Body of pancreas (tissue), 4 donors: ENCODE results near the gene CD80. TPM values are rescaled to one million over a fixed set of nuclear protein-coding genes. Genes with fewer than 3 reads are reported as not detected.

Experiments
- ATAC-seq: fragments of 150-250 bp; one replicate; pipeline ENCODE4 v1.9.1; 2016
- DNase-seq, 4 donors: peaks; one replicate each; pipeline ENCODE4 v3.0.0-alpha.2; 2019
- H3K27ac ChIP-seq, 4 donors: fragments of 200-600 bp; sonication (generic); 1 replicate in 3 of 4; 2 replicates in 1 of 4; pipeline versions ENCODE4 v1.5.1 to v1.6.1; 2016 to 2019; ENCODE audit warnings: mild to moderate bottlenecking in 1 of 4, mixed read lengths in 1 of 4, moderate library complexity in 1 of 4
- H3K27me3 ChIP-seq, 2 donors: fragments of 200-600 bp; sonication (generic); one replicate each; pipeline ENCODE4 v1.6.0; 2016; ENCODE audit warnings: mild to moderate bottlenecking in 1 of 2
- H3K36me3 ChIP-seq, 2 donors: fragments of 200-600 bp; sonication (generic); replicated peaks in 1 of 2; 2 replicates each; pipeline ENCODE4 v1.5.1; 2016; ENCODE audit warnings: low read depth in 2 of 2; ENCODE audit not compliant: insufficient read depth in 1 of 2
- H3K4me1 ChIP-seq: fragments of 200-600 bp; sonication (generic); one replicate; pipeline ENCODE4 v1.6.0; 2016
- H3K4me3 ChIP-seq, 2 donors: fragments of 200-600 bp; sonication (generic); 1 replicate in 1 of 2; 2 replicates in 1 of 2; pipeline ENCODE4 v1.5.1; 2016 to 2019
- H3K9me3 ChIP-seq, 3 donors: fragments of 200-600 bp; sonication (generic); 1 replicate in 2 of 3; 2 replicates in 1 of 3; pipeline ENCODE4 v1.5.1; 2016
- POLR2A ChIP-seq, 3 donors: fragments of 450-650 bp; IDR thresholded peaks; one replicate each; pipeline ENCODE4 v1.6.1; 2016; ENCODE audit warnings: antibody characterized with exemption in 3 of 3, mild to moderate bottlenecking in 2 of 3
- WGBS, 2 donors: methylation state at CpG; one replicate each; pipeline ENCODE4 v1.1.5; 2017; 5-methylcytosine and 5-hydroxymethylcytosine counted together
- intact Hi-C: fragments of 100-400 bp; cut with DNase I; formaldehyde crosslinking; loops from one replicate; pipeline ENCODE4 v1.15.1; 2023
- total RNA-seq, 2 donors: library from RNA; depleted of rRNA; stranded (reverse); fragments of >200 nt; gene quantifications; one replicate each; pipeline ENCODE4 v1.1.0, GENCODE V29; 2016
- TF ChIP-seq, protein P1 (sequence below), 7 experiments: fragments of 450-650 bp in 4 of 7; fragments of 200-600 bp in 3 of 7; sonication (generic) in 3 of 7; IDR thresholded peaks; one replicate each; pipeline ENCODE4 v1.5.1; 2016 to 2019; ENCODE audit warnings: antibody characterized with exemption in 7 of 7

CD80 gene, protein sequence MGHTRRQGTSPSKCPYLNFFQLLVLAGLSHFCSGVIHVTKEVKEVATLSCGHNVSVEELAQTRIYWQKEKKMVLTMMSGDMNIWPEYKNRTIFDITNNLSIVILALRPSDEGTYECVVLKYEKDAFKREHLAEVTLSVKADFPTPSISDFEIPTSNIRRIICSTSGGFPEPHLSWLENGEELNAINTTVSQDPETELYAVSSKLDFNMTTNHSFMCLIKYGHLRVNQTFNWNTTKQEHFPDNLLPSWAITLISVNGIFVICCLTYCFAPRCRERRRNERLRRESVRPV
- under 1 TPM in 1 of 2 donors, not detected in 1; 0.26 TPM for total RNA-seq

DNA sequence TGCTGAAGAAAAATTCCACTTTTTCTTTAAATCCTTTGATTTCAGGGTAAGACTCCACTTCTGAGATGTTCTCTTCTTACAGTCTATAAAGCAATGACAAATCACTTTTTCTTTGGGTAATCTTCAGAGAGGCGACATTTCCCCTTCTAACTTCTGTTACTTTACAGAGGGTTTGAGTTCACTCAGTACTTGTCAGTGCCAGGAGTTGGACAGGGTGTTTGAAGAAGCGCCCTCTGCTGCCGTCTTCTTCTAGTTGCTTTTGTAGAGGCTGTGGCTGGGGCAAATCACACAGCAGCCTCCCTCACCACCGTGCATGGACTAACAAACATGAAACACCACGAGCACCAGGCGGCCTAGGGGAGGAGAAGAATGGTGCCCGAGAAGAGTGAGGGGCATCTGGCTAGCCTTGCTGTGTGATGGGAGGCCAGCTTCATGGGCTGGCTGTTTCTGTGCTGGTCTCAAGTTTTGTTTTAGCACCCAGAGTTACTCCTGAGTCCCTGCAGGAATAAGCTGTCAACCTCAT lies at the start of gene CD80:
TSS of gene CD80 (minus strand) at position 174 of the 523 bp plus-strand sequence. CDS start 1,886 bp downstream, outside the sequence.
- Histone ChIP-seq H3K27ac (no peak within 1 kb of the TSS), H3K36me3 (no peaks in the 10 kb centered on the region), H3K4me1 (no peaks in the 10 kb centered on the region), H3K9me3 (no peaks in the 10 kb centered on the region), H3K27me3 (no peaks in the 10 kb centered on the region), H3K4me3 (no peak within 1 kb of the TSS)
- intact Hi-C loops = no loop called here
- 6% methylated on average over 6 to 7 of the region's 7 CpGs for WGBS, 2 donors
- ATAC-seq (peak; percentile 65), DNase-seq (peak; percentile 66 to 79 (median 73))
- TF ChIP-seq POLR2A (IDR thresholded peaks at IDR 0.05) = no peak
- TF ChIP-seq, protein P1, sequence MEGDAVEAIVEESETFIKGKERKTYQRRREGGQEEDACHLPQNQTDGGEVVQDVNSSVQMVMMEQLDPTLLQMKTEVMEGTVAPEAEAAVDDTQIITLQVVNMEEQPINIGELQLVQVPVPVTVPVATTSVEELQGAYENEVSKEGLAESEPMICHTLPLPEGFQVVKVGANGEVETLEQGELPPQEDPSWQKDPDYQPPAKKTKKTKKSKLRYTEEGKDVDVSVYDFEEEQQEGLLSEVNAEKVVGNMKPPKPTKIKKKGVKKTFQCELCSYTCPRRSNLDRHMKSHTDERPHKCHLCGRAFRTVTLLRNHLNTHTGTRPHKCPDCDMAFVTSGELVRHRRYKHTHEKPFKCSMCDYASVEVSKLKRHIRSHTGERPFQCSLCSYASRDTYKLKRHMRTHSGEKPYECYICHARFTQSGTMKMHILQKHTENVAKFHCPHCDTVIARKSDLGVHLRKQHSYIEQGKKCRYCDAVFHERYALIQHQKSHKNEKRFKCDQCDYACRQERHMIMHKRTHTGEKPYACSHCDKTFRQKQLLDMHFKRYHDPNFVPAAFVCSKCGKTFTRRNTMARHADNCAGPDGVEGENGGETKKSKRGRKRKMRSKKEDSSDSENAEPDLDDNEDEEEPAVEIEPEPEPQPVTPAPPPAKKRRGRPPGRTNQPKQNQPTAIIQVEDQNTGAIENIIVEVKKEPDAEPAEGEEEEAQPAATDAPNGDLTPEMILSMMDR (IDR thresholded peaks at IDR 0.05) = peak in 5 of 7 experiments; percentile 23 to 56 (median 44)

GRCh38 chr3:119608405-119609000 lies 49.1 kb upstream of the CD80 start:
- TF ChIP-seq, protein P1 (IDR thresholded peaks at IDR 0.05) = no peak
- TF ChIP-seq POLR2A (IDR thresholded peaks at IDR 0.05) = no peak
- no peaks in the 10 kb centered on the region for H3K36me3 ChIP-seq
- no peak overlapping the region for H3K27ac ChIP-seq
- intact Hi-C loops = no loop called here
- no peaks in the 10 kb centered on the region for H3K27me3 ChIP-seq
- H3K4me3 ChIP-seq = no peak overlapping the region
- no peak for DNase-seq
- no peaks in the 10 kb centered on the region for H3K9me3 ChIP-seq
- ATAC-seq = no peak
- H3K4me1 ChIP-seq = no peaks in the 10 kb centered on the region
- WGBS, 2 donors = 86 to 87% methylated on average over 6 of the region's 6 CpGs

DNA sequence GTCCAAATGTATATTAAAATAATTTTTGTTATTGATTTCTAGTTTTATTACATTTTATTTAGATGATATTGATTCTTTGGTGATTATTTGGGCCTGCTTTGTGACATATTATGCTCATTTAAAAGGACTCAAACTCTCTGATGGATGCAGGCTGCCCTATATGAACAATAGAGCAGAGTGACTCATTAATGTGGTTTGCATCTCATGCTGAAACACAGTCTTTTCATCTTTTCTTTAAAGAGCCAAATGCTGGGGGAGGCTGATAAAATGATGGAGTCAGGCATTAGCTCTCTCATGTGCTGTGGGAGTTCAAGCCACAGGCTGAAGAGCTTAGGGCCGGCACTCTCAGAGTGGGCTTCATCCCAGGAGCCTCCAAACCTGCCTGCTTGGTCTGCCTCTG lies 45.5 kb upstream of the CD80 start:
- H3K4me1 ChIP-seq = no peaks in the 10 kb centered on the region
- no peaks in the 10 kb centered on the region for H3K36me3 ChIP-seq
- no peak overlapping the region for H3K27ac ChIP-seq
- H3K9me3 ChIP-seq = no peaks in the 10 kb centered on the region
- H3K4me3 ChIP-seq = no peak overlapping the region
- DNase-seq (no peak), ATAC-seq (no peak)
- WGBS, 2 donors = 82 to 83% methylated on average over 1 of the region's 1 CpG
- TF ChIP-seq, protein P1 (IDR thresholded peaks at IDR 0.05) = no peak
- TF ChIP-seq POLR2A (IDR thresholded peaks at IDR 0.05) = no peak
- H3K27me3 ChIP-seq = no peaks in the 10 kb centered on the region
- intact Hi-C loops = no loop called here

DNA sequence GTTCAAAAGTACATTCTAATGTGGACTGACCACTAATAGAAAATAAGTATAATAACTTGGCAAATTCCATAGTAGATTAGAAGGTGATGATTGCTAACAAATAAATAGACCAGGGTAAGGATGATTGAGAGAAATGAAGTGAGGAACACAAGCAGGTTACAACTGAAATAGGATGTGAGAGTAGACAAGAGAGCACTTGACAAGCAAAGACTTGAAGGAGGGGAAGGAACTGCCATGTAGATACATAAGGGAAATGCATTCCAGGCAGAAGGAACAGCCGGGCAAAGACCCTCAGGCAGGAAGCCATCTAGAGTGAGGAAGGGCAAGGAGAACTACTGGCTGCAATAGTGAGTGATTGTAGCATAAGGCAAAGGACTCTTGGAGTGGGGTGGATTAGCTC lies 43.3 kb upstream of the CD80 start:
- no peak overlapping the region for H3K27ac ChIP-seq
- intact Hi-C loops = no loop called here
- H3K4me3 ChIP-seq = no peak overlapping the region
- no peaks in the 10 kb centered on the region for H3K36me3 ChIP-seq
- H3K27me3 ChIP-seq = no peaks in the 10 kb centered on the region
- H3K4me1 ChIP-seq = peaks cover 17% of the 10 kb centered on the region
- TF ChIP-seq POLR2A (IDR thresholded peaks at IDR 0.05) = no peak
- ATAC-seq = no peak
- no peak for DNase-seq
- WGBS, 2 donors = 75 to 83% methylated on average over 1 of the region's 1 CpG
- no peaks in the 10 kb centered on the region for H3K9me3 ChIP-seq

DNA sequence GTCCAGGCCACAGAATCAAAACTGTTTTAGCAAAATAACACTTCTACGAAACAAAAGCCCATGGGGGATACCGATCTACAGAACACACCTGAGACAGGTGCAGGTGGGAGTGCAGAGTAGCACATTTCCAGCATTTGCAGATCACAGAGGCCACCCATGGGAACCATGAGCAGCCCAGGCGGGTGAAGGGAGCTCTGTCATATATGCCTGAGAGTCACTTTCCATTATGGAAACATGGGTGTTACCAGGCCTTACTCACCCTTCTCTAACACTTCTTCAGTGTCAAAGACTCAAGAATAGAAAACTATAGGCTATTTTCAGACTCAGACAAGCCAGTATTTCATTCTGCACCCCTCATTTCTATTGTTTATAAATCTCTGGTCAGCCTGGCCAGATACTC lies 41.7 kb upstream of the CD80 start:
- no peak overlapping the region for H3K27ac ChIP-seq
- ATAC-seq (no peak), DNase-seq (no peak)
- WGBS, 2 donors = 87 to 100% methylated on average over 3 of the region's 3 CpGs
- H3K9me3 ChIP-seq = no peaks in the 10 kb centered on the region
- intact Hi-C loops = no loop called here
- no peak overlapping the region for H3K4me3 ChIP-seq
- TF ChIP-seq, protein P1 (IDR thresholded peaks at IDR 0.05) = no peak
- TF ChIP-seq POLR2A (IDR thresholded peaks at IDR 0.05) = no peak
- peaks cover 23% of the 10 kb centered on the region for H3K4me1 ChIP-seq
- no peaks in the 10 kb centered on the region for H3K27me3 ChIP-seq
- H3K36me3 ChIP-seq = no peaks in the 10 kb centered on the region
